A549 treated with AZD2906 at 1 μM for 4 hours (cell line): Measurements from ENCODE around the gene VAV3. TPM values are rescaled to one million over a fixed set of nuclear protein-coding genes. Genes with fewer than 3 reads are reported as not detected.

Experiments used
- total RNA-seq: library from RNA; stranded (reverse); fragments of 200-300 nt; extraction: Qiagen RNA extraction; gene quantifications from 5 replicates; pipeline ENCODE4 v1.2.3, GENCODE V29; 2022

Gene VAV3
- 0.41 to 1.5 TPM (median 0.63 TPM) in 5 replicates for total RNA-seq

GRCh38 chr1:107965110-107965991 lies at the start of gene VAV3:
Gene VAV3 (minus strand): TSS chr1:107965180. CDS start chr1:107964869, 311 bp downstream.

Other genes with a start within 250 kb of the VAV3 start
- 22.6 to 31.5 TPM (median 28.9 TPM) in 5 replicates for gene SLC25A24, start 235.2 kb upstream of the VAV3 start, total RNA-seq